ENCODE data around the gene NLRP13.

The NLRP13 gene

DNA sequence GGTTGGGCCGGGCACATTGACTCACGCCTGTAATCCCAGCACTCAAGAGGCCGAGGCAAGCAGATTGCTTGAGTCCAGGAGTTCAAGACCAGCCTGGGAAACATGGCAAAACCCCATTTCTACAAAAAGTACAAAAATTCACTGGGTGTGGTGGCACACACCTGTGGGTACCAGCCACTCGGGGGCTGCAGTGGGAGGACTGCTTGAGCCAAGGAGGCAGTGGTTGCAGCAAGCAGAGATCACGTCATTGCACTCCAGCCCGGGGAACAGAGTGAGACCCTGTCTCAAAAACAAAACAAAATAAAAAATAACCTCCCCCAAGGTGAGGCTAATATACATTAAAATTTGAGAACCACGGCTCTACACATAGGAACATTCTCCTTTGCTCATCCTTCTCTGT lies 24.9 kb downstream of the NLRP13 start:
- H3K27ac ChIP-seq (ENCODE audit: low read depth, low read length) = no peak overlapping the region
- no peaks in the 10 kb centered on the region for H3K27me3 ChIP-seq (ENCODE audit: control insufficient read depth in 1 of 2, insufficient read depth in 2 of 2, low read length in 2 of 2)
- no peak overlapping the region for H3K9ac ChIP-seq (ENCODE audit: low read depth in 1 of 2, low read length in 2 of 2)
- no peaks in the 10 kb centered on the region for H3K36me3 ChIP-seq (ENCODE audit: control insufficient read depth in 1 of 2, insufficient read depth in 2 of 2, low read length in 2 of 2)
- H3K4me1 ChIP-seq (ENCODE audit: control insufficient read depth in 1 of 2, insufficient read depth in 2 of 2, low read length in 2 of 2) = no peaks in the 10 kb centered on the region
- H3K9me3 ChIP-seq (ENCODE audit: control insufficient read depth in 1 of 2, low read length in 2 of 2) = no peaks in the 10 kb centered on the region
- H3K4me3 ChIP-seq (ENCODE audit: low read depth in 1 of 2, low read length in 2 of 2) = no peak overlapping the region

DNA sequence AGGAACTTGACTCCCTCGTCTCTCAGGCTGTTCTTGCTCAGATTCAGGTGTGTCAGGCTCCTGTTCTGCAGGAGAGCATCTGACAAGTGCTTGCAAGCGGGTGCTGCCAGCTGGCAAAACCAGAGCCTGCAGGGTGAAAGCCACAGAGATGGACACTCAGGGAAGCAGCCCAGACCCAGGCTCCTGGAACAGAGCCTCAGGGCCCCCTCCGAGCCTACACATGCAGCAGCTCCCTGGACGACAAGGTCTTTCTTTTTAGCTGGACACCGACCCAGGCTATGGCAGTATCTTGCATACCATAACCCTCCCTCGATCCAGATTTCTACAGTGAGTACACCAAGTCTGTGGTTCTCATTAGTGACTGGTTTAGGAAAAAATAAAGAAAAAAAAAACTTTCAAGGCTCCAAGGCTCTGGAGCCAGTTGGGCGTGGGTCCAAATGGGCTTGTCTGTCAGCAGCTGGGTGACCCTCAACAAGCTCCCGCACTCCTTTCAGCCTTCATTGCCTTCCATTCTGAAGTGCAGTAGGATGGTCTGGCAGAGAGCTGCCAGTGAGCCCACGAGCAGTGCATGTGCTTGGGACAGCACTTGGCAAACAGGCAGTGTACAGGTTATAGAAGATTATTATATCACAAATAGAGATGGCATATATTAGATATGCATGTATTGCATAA lies 29.9 kb downstream of the NLRP13 start:
- Histone ChIP-seq H3K4me3 (ENCODE audit: low read depth in 1 of 2, low read length in 2 of 2) (no peak overlapping the region), H3K27me3 (ENCODE audit: control insufficient read depth in 1 of 2, insufficient read depth in 2 of 2, low read length in 2 of 2) (no peaks in the 10 kb centered on the region), H3K27ac (ENCODE audit: low read depth, low read length) (no peak overlapping the region), H3K4me1 (ENCODE audit: control insufficient read depth in 1 of 2, insufficient read depth in 2 of 2, low read length in 2 of 2) (no peaks in the 10 kb centered on the region), H3K9ac (ENCODE audit: low read depth in 1 of 2, low read length in 2 of 2) (no peak overlapping the region), H3K36me3 (ENCODE audit: control insufficient read depth in 1 of 2, insufficient read depth in 2 of 2, low read length in 2 of 2) (no peaks in the 10 kb centered on the region), H3K9me3 (ENCODE audit: control insufficient read depth in 1 of 2, low read length in 2 of 2) (no peaks in the 10 kb centered on the region)

DNA sequence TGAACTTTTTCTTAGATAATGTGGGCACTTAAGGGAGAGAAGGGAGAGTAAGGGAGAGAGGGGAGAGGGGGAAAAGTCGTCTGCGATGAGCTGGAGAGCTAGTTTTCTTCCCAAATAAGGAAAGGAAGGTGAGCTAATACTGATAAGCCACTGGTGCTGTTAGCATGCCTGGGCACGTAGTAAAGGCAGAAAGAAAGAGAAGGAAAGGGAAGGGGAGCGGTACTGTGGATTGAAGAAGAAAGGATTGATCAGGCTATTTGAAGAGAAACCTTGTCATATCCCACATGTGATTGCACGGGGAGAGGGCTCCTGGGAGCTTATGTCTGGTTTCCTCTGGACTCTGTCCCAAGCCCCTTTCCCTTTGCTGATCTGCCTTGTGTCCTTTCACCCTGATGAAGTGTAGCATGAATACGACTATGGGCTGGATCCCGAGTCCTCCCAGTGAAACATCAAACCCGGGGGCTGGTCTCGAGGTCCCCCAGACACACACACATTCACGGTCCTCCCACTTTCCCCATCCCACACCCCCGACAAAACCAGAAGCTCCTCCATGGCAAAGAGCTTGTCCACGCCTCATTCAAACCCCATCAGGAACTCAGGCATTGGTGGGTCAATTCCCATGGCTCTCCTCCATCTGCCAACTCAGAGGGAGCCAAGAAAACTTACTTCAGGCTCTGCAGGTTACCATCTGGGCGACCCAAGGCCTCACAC lies 30.6 kb downstream of the NLRP13 start:
- Histone ChIP-seq H3K9me3 (ENCODE audit: control insufficient read depth in 1 of 2, low read length in 2 of 2) (no peaks in the 10 kb centered on the region), H3K4me1 (ENCODE audit: control insufficient read depth in 1 of 2, insufficient read depth in 2 of 2, low read length in 2 of 2) (no peaks in the 10 kb centered on the region), H3K36me3 (ENCODE audit: control insufficient read depth in 1 of 2, insufficient read depth in 2 of 2, low read length in 2 of 2) (no peaks in the 10 kb centered on the region), H3K27me3 (ENCODE audit: control insufficient read depth in 1 of 2, insufficient read depth in 2 of 2, low read length in 2 of 2) (no peaks in the 10 kb centered on the region), H3K27ac (ENCODE audit: low read depth, low read length) (no peak overlapping the region), H3K9ac (ENCODE audit: low read depth in 1 of 2, low read length in 2 of 2) (no peak overlapping the region), H3K4me3 (ENCODE audit: low read depth in 1 of 2, low read length in 2 of 2) (no peak overlapping the region)

- Histone ChIP-seq H3K4me1 (ENCODE audit: control insufficient read depth in 1 of 2, insufficient read depth in 2 of 2, low read length in 2 of 2) (no peaks in the 10 kb centered on the region), H3K9me3 (ENCODE audit: control insufficient read depth in 1 of 2, low read length in 2 of 2) (peaks cover 0 to 3% of the 10 kb centered on the region in 2 donors), H3K36me3 (ENCODE audit: control insufficient read depth in 1 of 2, insufficient read depth in 2 of 2, low read length in 2 of 2) (no peaks in the 10 kb centered on the region), H3K4me3 (ENCODE audit: low read depth in 1 of 2, low read length in 2 of 2) (no peak overlapping the region), H3K27me3 (ENCODE audit: control insufficient read depth in 1 of 2, insufficient read depth in 2 of 2, low read length in 2 of 2) (no peaks in the 10 kb centered on the region), H3K27ac (ENCODE audit: low read depth, low read length) (no peak overlapping the region), H3K9ac (ENCODE audit: low read depth in 1 of 2, low read length in 2 of 2) (no peak overlapping the region)
Observed at GRCh38 chr19:55898911-55899310, 33.2 kb downstream of the NLRP13 start.

DNA sequence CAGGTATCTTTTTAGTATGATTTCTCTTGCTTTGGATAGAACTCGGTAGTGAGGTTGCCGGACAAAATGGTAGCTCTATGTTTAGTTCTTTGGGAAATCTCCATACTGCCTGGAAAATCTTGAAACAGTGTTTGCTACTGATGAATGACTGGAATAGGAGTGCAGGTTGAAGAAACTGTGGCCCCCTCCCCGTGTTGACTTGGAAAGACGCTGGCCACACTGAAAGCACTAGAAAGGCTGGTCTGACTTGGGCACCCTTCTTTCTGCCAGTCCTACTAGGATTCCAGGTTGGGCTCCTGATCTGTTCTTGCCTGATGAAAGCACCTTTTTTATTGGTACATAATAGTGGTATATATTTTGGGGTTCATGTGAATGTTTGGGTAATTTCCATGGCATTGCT lies 49.5 kb downstream of the NLRP13 start:
- no peak overlapping the region for H3K4me3 ChIP-seq (ENCODE audit: low read depth in 1 of 2, low read length in 2 of 2)
- no peaks in the 10 kb centered on the region for H3K4me1 ChIP-seq (ENCODE audit: control insufficient read depth in 1 of 2, insufficient read depth in 2 of 2, low read length in 2 of 2)
- H3K27me3 ChIP-seq (ENCODE audit: control insufficient read depth in 1 of 2, insufficient read depth in 2 of 2, low read length in 2 of 2) = no peaks in the 10 kb centered on the region
- H3K9me3 ChIP-seq (ENCODE audit: control insufficient read depth in 1 of 2, low read length in 2 of 2) = no peaks in the 10 kb centered on the region
- no peak overlapping the region for H3K27ac ChIP-seq (ENCODE audit: low read depth, low read length)
- no peak overlapping the region for H3K9ac ChIP-seq (ENCODE audit: low read depth in 1 of 2, low read length in 2 of 2)
- H3K36me3 ChIP-seq (ENCODE audit: control insufficient read depth in 1 of 2, insufficient read depth in 2 of 2, low read length in 2 of 2) = no peaks in the 10 kb centered on the region

- Histone ChIP-seq H3K9ac (ENCODE audit: low read depth in 1 of 2, low read length in 2 of 2) (no peak overlapping the region), H3K27ac (ENCODE audit: low read depth, low read length) (no peak overlapping the region), H3K4me1 (ENCODE audit: control insufficient read depth in 1 of 2, insufficient read depth in 2 of 2, low read length in 2 of 2) (no peaks in the 10 kb centered on the region), H3K36me3 (ENCODE audit: control insufficient read depth in 1 of 2, insufficient read depth in 2 of 2, low read length in 2 of 2) (no peaks in the 10 kb centered on the region), H3K9me3 (ENCODE audit: control insufficient read depth in 1 of 2, low read length in 2 of 2) (no peaks in the 10 kb centered on the region), H3K4me3 (ENCODE audit: low read depth in 1 of 2, low read length in 2 of 2) (no peak overlapping the region), H3K27me3 (ENCODE audit: control insufficient read depth in 1 of 2, insufficient read depth in 2 of 2, low read length in 2 of 2) (no peaks in the 10 kb centered on the region)
Observed at GRCh38 chr19:55877211-55877610, 54.9 kb downstream of the NLRP13 start.

DNA sequence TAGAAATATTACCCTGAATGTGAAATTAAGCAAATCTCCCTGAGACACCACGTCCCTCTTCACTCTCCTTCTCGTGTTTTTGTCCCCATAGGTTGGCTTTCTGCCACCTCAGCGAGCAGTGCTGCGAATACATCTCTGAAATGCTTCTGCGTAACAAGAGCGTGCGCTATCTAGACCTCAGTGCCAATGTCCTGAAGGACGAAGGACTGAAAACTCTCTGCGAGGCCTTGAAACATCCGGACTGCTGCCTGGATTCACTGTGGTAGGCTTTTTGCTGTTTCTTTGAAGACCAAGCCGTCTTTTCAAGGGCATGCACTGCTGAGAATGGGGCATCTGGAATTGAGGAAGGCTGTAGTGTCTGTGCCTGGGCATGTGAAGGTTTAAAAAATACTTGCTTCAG lies 61.4 kb downstream of the NLRP13 start:
- no peak overlapping the region for H3K4me3 ChIP-seq (ENCODE audit: low read depth in 1 of 2, low read length in 2 of 2)
- no peaks in the 10 kb centered on the region for H3K4me1 ChIP-seq (ENCODE audit: control insufficient read depth in 1 of 2, insufficient read depth in 2 of 2, low read length in 2 of 2)
- no peaks in the 10 kb centered on the region for H3K27me3 ChIP-seq (ENCODE audit: control insufficient read depth in 1 of 2, insufficient read depth in 2 of 2, low read length in 2 of 2)
- peaks cover 0 to 6% of the 10 kb centered on the region in 2 donors for H3K9me3 ChIP-seq (ENCODE audit: control insufficient read depth in 1 of 2, low read length in 2 of 2)
- H3K36me3 ChIP-seq (ENCODE audit: control insufficient read depth in 1 of 2, insufficient read depth in 2 of 2, low read length in 2 of 2) = no peaks in the 10 kb centered on the region
- no peak overlapping the region for H3K9ac ChIP-seq (ENCODE audit: low read depth in 1 of 2, low read length in 2 of 2)
- H3K27ac ChIP-seq (ENCODE audit: low read depth, low read length) = no peak overlapping the region

DNA sequence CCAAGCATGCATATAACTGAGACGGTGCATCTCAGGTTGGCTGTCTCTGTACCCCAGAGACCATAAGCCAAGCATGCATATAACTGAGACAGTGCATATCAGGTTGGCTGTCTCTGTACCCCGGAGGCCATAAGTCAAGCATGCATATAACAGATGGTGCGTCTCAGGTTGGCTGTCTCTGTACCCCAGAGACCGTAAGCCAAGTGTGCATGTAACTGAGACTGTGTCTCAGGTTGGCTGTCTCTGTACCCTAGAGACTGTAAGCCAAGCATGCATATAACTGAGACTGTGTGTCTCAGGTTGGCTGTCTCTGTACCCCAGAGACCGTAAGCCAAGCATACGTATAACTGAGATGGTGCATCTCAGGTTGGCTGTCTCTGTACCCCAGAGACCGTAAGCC lies 65.0 kb downstream of the NLRP13 start:
- Histone ChIP-seq H3K4me3 (ENCODE audit: low read depth in 1 of 2, low read length in 2 of 2) (no peak overlapping the region), H3K9me3 (ENCODE audit: control insufficient read depth in 1 of 2, low read length in 2 of 2) (peaks cover 0 to 6% of the 10 kb centered on the region in 2 donors), H3K27me3 (ENCODE audit: control insufficient read depth in 1 of 2, insufficient read depth in 2 of 2, low read length in 2 of 2) (no peaks in the 10 kb centered on the region), H3K9ac (ENCODE audit: low read depth in 1 of 2, low read length in 2 of 2) (no peak overlapping the region), H3K4me1 (ENCODE audit: control insufficient read depth in 1 of 2, insufficient read depth in 2 of 2, low read length in 2 of 2) (no peaks in the 10 kb centered on the region), H3K36me3 (ENCODE audit: control insufficient read depth in 1 of 2, insufficient read depth in 2 of 2, low read length in 2 of 2) (no peaks in the 10 kb centered on the region), H3K27ac (ENCODE audit: low read depth, low read length) (no peak overlapping the region)

DNA sequence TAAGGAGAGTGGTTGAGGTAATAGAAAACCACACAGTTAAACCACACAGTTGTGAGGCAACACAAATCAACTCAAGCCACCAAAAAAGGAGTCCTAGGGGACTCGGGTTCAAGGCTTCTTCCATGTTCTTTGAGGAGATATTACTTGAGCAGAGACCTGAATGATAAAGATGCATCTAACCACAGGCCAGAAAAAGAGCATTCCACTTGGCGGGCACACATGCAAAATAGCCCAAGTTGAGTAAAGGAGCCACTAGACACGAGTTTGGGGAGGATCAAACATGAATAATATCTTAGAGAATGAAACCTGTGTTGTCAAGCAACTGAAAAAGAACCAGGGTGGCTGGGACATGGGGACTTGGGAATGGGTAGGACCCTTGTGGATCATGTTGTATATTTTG lies 65.6 kb downstream of the NLRP13 start:
- no peak overlapping the region for H3K4me3 ChIP-seq (ENCODE audit: low read depth in 1 of 2, low read length in 2 of 2)
- H3K9ac ChIP-seq (ENCODE audit: low read depth in 1 of 2, low read length in 2 of 2) = no peak overlapping the region
- H3K27ac ChIP-seq (ENCODE audit: low read depth, low read length) = no peak overlapping the region
- H3K4me1 ChIP-seq (ENCODE audit: control insufficient read depth in 1 of 2, insufficient read depth in 2 of 2, low read length in 2 of 2) = no peaks in the 10 kb centered on the region
- no peaks in the 10 kb centered on the region for H3K27me3 ChIP-seq (ENCODE audit: control insufficient read depth in 1 of 2, insufficient read depth in 2 of 2, low read length in 2 of 2)
- H3K9me3 ChIP-seq (ENCODE audit: control insufficient read depth in 1 of 2, low read length in 2 of 2) = peaks cover 0 to 6% of the 10 kb centered on the region in 2 donors
- no peaks in the 10 kb centered on the region for H3K36me3 ChIP-seq (ENCODE audit: control insufficient read depth in 1 of 2, insufficient read depth in 2 of 2, low read length in 2 of 2)

- H3K4me3 ChIP-seq (ENCODE audit: low read depth in 1 of 2, low read length in 2 of 2) = no peak overlapping the region
- H3K27ac ChIP-seq (ENCODE audit: low read depth, low read length) = no peak overlapping the region
- H3K4me1 ChIP-seq (ENCODE audit: control insufficient read depth in 1 of 2, insufficient read depth in 2 of 2, low read length in 2 of 2) = no peaks in the 10 kb centered on the region
- H3K27me3 ChIP-seq (ENCODE audit: control insufficient read depth in 1 of 2, insufficient read depth in 2 of 2, low read length in 2 of 2) = no peaks in the 10 kb centered on the region
- H3K9me3 ChIP-seq (ENCODE audit: control insufficient read depth in 1 of 2, low read length in 2 of 2) = no peaks in the 10 kb centered on the region
- no peak overlapping the region for H3K9ac ChIP-seq (ENCODE audit: low read depth in 1 of 2, low read length in 2 of 2)
- H3K36me3 ChIP-seq (ENCODE audit: control insufficient read depth in 1 of 2, insufficient read depth in 2 of 2, low read length in 2 of 2) = no peaks in the 10 kb centered on the region
Observed at GRCh38 chr19:55858969-55859368, 73.2 kb downstream of the NLRP13 start.

All from duodenal mucosa (tissue), 2 donors.